K562 (cell line): Measurements from ENCODE around the gene POLR2C. TPM values are rescaled to one million over a fixed set of nuclear protein-coding genes. Genes with fewer than 3 reads are reported as not detected.

Experiments used
- BRCA1 ChIP-seq, 2 experiments: fragments of 450-650 bp in 1 of 2; sonication (generic) in 1 of 2; formaldehyde crosslinking in 1 of 2; IDR thresholded peaks; 2 replicates each; pipeline versions ENCODE4 v1.5.0 to v1.6.1; 2017 to 2020; ENCODE audit warnings: mild to moderate bottlenecking in 1 of 2, missing genetic modification reagents in 1 of 2
- CHD1 ChIP-seq: fragments of 200-600 bp; sonication (generic); IDR thresholded peaks from one replicate; pipeline ENCODE4 v1.6.1; 2012; ENCODE audit warnings: mild to moderate bottlenecking, moderate library complexity, low read length, inconsistent platforms
- HDAC2 ChIP-seq: fragments of 450-650 bp; IDR thresholded peaks from 2 replicates; pipeline ENCODE4 v1.6.1; 2016; ENCODE audit warnings: mild to moderate bottlenecking
- L3MBTL2 ChIP-seq: fragments of 450-650 bp; IDR thresholded peaks from 2 replicates; pipeline ENCODE4 v1.6.1; 2016; ENCODE audit warnings: mild to moderate bottlenecking, moderate library complexity
- MAFG ChIP-seq: fragments of 450-650 bp; conservative IDR thresholded peaks from 2 replicates; pipeline ENCODE4 v1.6.1; 2016; ENCODE audit warnings: missing genetic modification characterization, missing compliant biosample characterization
- MLX ChIP-seq, 2 experiments: fragments of 450-650 bp in 1 of 2; sonication (generic) in 1 of 2; formaldehyde crosslinking; conservative IDR thresholded peaks; 2 replicates each; pipeline versions ENCODE4 v1.4.0 to v1.8.1; 2020 to 2022; ENCODE audit warnings: mild to moderate bottlenecking in 1 of 2, missing genetic modification reagents in 1 of 2
- MTA2 ChIP-seq: fragments of 450-650 bp; IDR thresholded peaks from 2 replicates; pipeline ENCODE4 v1.6.1; 2016; ENCODE audit warnings: low read depth
- MYBL2 ChIP-seq, 2 experiments: fragments of 450-650 bp in 1 of 2; sonication (generic) in 1 of 2; formaldehyde crosslinking in 1 of 2; IDR thresholded peaks; 2 replicates each; pipeline versions ENCODE4 v1.6.1 to v1.8.1; 2017 to 2022; ENCODE audit warnings: borderline replicate concordance in 1 of 2, inconsistent platforms in 1 of 2, low read depth in 1 of 2, mild to moderate bottlenecking in 1 of 2, missing genetic modification reagents in 1 of 2, moderate library complexity in 1 of 2
- PHB2 ChIP-seq: fragments of 450-650 bp; IDR thresholded peaks from 2 replicates; pipeline ENCODE4 v1.6.1; 2017; ENCODE audit warnings: low read depth
- PHF20 ChIP-seq: fragments of 450-650 bp; IDR thresholded peaks from 2 replicates; pipeline ENCODE4 v1.6.1; 2018; ENCODE audit not compliant: partially characterized antibody
- SNIP1 ChIP-seq: fragments of 450-650 bp; IDR thresholded peaks from 2 replicates; pipeline ENCODE4 v1.7.1; 2017; ENCODE audit warnings: low read depth, mild to moderate bottlenecking
- SOX6 ChIP-seq: fragments of 450-650 bp; IDR thresholded peaks from 2 replicates; pipeline ENCODE4 v1.6.1; 2014; ENCODE audit warnings: mild to moderate bottlenecking
- THAP7 ChIP-seq: fragments of 250-450 bp; sonication (Bioruptor Pico); IDR thresholded peaks from 2 replicates; pipeline ENCODE4 v1.5.0; 2021
- ZNF165 ChIP-seq: fragments of 250-450 bp; sonication (Bioruptor Pico); IDR thresholded peaks from 2 replicates; pipeline ENCODE4 v1.4.0; 2020; ENCODE audit warnings: borderline replicate concordance
- ZNF507 ChIP-seq: conservative IDR thresholded peaks from 2 replicates; pipeline ENCODE4 v1.6.1; 2017; ENCODE audit warnings: missing genetic modification characterization, missing compliant biosample characterization
- ZNF609 ChIP-seq: sonication (generic); formaldehyde crosslinking; IDR thresholded peaks from 2 replicates; pipeline ENCODE4 v1.8.1; 2023; ENCODE audit warnings: missing genetic modification reagents, mild to moderate bottlenecking, borderline replicate concordance
- polyA plus RNA-seq, 8 experiments: library from polyadenylated mRNA; depleted of rRNA in 4 of 8; stranded (reverse) in 5 of 8; unstranded in 3 of 8; fragments of >200 nt; fragmentation: Nextera tagmentation in 2 of 8; fragmentation: Illumina TruSeq in 1 of 8; extraction: Ambion mirVana in 2 of 8; extraction: Trizol in 1 of 8; gene quantifications; 2 replicates each; pipeline versions ENCODE4 v1.2.1 to v1.2.3, GENCODE V29; 2011 to 2014; ENCODE audit warnings: inconsistent platforms in 1 of 8, missing spikeins in 1 of 8
- total RNA-seq, 7 experiments: library from RNA; depleted of rRNA in 6 of 7; stranded (reverse); fragments of >200 nt in 6 of 7; fragmentation: Illumina TruSeq in 2 of 7; extraction: Trizol in 2 of 7; gene quantifications; 2 replicates each; pipeline versions ENCODE4 v1.2.1 to v1.2.3, GENCODE V29; 2011 to 2021; ENCODE audit warnings: low replicate concordance in 1 of 7
- TF ChIP-seq, protein P1 (sequence below): sonication (generic); formaldehyde crosslinking; IDR thresholded peaks from 2 replicates; pipeline ENCODE4 v1.8.1; 2022; ENCODE audit warnings: missing genetic modification reagents
- TF ChIP-seq, protein P2 (sequence below): sonication (generic); formaldehyde crosslinking; IDR thresholded peaks from 2 replicates; pipeline ENCODE4 v1.4.0; 2020; ENCODE audit warnings: mild to moderate bottlenecking, missing genetic modification reagents

Gene POLR2C
- total and polyA plus RNA-seq, 9 of the 15 experiments (the other 6 are each of a cell fraction or from before 2014, with no cell fraction given) = 70.3 to 163 (median 92.3) TPM

DNA sequence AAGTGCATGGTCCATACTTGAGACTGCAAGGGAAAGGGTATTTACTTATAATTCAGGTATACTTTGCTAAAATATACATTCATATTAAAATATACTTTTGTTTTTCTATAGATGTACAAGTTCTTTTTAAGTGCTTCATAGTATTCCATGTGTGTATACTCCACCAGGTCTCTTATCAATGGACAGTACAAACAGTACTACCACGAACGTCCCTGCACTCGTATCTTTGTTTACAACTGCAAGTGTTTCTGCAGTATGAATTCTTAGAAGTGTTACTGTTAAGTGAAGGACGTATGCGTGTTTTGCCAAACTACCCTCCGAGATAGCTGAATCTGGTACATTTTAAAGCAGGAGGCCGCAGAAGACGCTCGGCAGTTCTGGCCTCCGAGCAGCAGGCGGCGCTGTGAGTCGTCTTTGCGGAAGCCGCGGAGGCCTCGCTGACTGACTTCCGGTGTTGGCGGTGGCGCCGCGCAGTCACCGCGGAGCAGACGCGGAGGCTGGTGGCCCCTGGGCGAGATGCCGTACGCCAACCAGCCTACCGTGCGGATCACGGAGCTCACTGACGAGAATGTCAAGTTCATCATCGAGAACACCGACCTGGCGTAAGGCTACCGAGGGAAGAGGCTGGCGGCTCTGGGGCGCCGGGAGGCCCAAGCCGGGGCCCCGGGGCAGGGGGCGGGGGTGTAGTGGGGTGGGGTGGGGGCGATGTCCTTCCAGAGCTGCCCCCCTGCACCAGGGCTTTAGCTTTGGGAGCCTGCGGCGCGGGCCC, at the start of gene POLR2C (continued):
- TF ChIP-seq MLX (CRISPR knock-in tag; conservative IDR thresholded peaks at IDR 0.05) = no peak
- no peak for TF ChIP-seq MYBL2 (IDR thresholded peaks at IDR 0.05; ENCODE audit: low read depth)
- TF ChIP-seq MYBL2 (CRISPR knock-in tag; IDR thresholded peaks at IDR 0.05; ENCODE audit: borderline replicate concordance) = no peak
- TF ChIP-seq MTA2 = no peak
- TF ChIP-seq, protein P1, sequence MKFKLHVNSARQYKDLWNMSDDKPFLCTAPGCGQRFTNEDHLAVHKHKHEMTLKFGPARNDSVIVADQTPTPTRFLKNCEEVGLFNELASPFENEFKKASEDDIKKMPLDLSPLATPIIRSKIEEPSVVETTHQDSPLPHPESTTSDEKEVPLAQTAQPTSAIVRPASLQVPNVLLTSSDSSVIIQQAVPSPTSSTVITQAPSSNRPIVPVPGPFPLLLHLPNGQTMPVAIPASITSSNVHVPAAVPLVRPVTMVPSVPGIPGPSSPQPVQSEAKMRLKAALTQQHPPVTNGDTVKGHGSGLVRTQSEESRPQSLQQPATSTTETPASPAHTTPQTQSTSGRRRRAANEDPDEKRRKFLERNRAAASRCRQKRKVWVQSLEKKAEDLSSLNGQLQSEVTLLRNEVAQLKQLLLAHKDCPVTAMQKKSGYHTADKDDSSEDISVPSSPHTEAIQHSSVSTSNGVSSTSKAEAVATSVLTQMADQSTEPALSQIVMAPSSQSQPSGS (CRISPR knock-in tag) = no peak
- TF ChIP-seq, protein P2, sequence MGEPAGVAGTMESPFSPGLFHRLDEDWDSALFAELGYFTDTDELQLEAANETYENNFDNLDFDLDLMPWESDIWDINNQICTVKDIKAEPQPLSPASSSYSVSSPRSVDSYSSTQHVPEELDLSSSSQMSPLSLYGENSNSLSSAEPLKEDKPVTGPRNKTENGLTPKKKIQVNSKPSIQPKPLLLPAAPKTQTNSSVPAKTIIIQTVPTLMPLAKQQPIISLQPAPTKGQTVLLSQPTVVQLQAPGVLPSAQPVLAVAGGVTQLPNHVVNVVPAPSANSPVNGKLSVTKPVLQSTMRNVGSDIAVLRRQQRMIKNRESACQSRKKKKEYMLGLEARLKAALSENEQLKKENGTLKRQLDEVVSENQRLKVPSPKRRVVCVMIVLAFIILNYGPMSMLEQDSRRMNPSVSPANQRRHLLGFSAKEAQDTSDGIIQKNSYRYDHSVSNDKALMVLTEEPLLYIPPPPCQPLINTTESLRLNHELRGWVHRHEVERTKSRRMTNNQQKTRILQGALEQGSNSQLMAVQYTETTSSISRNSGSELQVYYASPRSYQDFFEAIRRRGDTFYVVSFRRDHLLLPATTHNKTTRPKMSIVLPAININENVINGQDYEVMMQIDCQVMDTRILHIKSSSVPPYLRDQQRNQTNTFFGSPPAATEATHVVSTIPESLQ (CRISPR knock-in tag) = no peak; the same call in 1 of the 2 replicates
- TF ChIP-seq CHD1 = no peak
- TF ChIP-seq MAFG (tag) = no peak
- TF ChIP-seq SNIP1 = peak; percentile 89
- TF ChIP-seq ZNF609 (CRISPR knock-in tag) = no peak
- TF ChIP-seq HDAC2 = no peak
- TF ChIP-seq ZNF507 (tag) = no peak
- peak; percentile 54; the same call in 1 of the 2 replicates for TF ChIP-seq SOX6
- TF ChIP-seq PHB2 = no peak
- TF ChIP-seq THAP7 (CRISPR knock-in tag) = no peak
- no peak for TF ChIP-seq ZNF165 (CRISPR knock-in tag)
- peak; percentile 95 for TF ChIP-seq PHF20
- TF ChIP-seq L3MBTL2 = peak; percentile 48; the same call in 1 of the 2 replicates
- no peak for TF ChIP-seq BRCA1 (IDR thresholded peaks at IDR 0.05)
- TF ChIP-seq BRCA1 (CRISPR knock-in tag; IDR thresholded peaks at IDR 0.05) = no peak
